NCI-H1930 (cell line): ENCODE data around the gene RXRB.
A peak's percentile ranks its signal among the peaks of the same experiment; 100 is the strongest.

Source experiments
- DNase-seq, 2 experiments: peaks; one replicate each; lab custom pipeline; 2025; lab: John Stamatoyannopoulos, UW

RXRB gene

DNA sequence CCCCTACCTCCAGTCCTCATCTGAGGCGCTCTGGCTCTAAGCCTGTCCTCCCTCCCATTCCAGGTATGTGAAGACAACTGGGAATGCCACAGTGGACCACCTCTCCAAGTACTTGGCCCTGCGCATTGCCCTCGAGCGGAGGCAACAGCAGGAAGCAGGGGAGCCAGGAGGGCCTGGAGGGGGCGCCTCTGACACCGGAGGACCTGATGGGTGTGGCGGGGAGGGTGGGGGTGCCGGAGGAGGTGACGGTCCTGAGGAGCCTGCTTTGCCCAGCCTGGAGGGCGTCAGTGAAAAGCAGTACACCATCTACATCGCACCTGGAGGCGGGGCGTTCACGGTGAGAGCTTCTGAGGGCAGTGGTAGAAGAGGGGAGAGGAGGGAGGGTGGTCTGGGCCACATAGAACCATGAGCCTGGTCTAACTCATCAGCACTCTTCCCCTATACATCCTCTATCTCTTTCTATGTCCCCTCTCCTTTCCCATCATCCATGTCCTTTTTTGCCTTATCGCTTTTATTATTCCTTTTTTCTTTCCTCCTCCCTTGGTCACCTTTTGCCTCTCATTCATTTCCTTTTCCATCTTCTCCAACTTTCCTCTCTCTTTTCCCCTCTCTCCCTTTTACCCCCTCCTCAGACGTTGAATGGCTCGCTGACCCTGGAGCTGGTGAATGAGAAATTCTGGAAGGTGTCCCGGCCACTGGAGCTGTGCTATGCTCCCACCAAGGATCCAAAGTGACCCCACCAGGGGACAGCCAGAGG lies 11.4 kb upstream of the RXRB start:
- no peak for DNase-seq

- DNase-seq, result no peak
Observed at GRCh38 chr6:33211136-33211535, 10.7 kb upstream of the RXRB start.

DNA sequence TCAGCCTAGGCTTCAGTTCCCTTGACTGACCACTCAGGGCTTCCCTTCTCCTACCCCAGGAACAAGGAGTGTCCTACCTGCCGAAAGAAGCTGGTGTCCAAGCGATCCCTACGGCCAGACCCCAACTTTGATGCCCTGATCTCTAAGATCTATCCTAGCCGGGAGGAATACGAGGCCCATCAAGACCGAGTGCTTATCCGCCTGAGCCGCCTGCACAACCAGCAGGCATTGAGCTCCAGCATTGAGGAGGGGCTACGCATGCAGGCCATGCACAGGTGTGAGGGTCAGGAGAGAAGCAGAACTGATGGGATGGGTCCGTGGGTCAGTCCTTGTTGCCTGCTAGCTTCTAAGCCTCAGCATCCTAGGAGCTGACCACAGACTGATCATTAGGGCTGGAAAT lies 9.4 kb upstream of the RXRB start:
- DNase-seq, result no peak

DNA sequence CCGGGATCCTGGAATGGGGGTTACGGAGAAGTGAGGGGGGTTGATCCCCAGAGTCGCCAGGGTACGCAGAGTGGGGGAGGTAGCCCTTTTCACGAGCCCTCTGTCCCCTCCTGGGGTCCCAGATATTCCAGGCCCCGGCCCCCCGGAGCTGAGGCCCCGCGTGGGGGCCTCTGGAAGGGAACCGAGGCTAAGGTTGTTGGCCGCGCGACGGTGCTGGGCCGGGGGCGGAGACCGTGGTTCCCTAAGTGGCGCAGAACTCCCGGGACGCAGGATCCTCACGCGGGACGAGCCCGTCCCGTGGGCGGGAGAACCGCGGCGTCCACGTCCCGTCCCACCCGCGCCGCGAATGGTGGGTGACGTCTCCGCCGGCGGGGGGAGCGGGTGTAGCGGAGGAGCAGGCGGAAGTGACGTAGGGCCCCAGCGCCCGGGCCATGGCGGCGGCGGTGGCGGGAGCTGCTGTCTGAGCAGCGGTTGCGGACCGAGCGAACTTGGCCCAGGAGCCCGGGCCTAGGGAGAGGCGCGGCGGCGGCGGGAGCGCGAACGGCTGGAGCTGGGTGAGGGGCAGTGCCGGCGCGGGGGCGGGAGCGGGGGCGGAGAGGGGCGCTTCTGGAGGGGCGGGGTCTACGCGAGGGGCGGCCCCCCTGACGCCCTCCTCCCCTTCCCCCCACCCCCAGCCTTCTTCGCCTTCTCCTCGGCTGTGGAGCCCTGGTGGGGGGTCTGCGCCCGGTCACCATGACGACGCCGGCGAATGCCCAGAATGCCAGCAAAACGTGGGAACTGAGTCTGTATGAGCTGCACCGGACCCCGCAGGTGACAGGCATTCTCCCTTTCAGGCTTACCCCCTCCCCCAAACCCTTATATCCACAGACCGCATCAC lies 7.9 kb upstream of the RXRB start, which contains the start of gene RING1:
Gene RING1, plus strand, starts transcription at position 410 of the 877 bp plus-strand sequence. Its CDS starts 323 bp downstream, at position 733.
- peak; percentile 55 to 60 for DNase-seq

DNA sequence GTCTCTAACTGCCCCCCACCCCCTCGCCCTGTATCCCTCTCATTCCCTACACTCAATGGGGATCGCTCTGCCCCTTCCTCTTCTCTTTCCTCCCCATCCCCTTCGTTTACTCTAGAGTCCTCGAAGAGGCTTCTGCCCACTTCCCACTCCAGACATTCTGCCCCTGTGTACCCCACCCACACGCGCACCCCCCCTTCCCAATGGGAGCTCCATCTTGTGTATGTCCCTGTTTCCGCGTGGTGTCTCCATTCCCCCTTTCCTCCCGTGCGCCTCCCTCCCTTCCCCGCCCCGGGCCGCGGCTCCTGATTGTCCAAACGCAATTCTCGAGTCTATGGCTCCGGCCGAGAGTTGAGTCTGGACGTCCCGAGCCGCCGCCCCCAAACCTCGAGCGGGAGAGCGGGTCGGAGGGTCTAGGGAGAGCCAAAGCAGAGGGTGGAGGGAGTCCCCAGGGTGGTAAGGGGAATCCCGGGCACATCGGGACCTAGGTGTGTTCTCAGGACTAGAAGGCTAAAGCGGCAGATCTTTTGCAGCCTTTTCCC lies 7.2 kb upstream of the RXRB start:
- DNase-seq, result no peak

GRCh38 chr6:33206864-33207551 lies 6.5 kb upstream of the RXRB start:
- DNase-seq, result no peak

GRCh38 chr6:33206027-33206863 lies 5.8 kb upstream of the RXRB start:
- no peak for DNase-seq

GRCh38 chr6:33205191-33206026 lies 4.9 kb upstream of the RXRB start:
- DNase-seq, result no peak

DNA sequence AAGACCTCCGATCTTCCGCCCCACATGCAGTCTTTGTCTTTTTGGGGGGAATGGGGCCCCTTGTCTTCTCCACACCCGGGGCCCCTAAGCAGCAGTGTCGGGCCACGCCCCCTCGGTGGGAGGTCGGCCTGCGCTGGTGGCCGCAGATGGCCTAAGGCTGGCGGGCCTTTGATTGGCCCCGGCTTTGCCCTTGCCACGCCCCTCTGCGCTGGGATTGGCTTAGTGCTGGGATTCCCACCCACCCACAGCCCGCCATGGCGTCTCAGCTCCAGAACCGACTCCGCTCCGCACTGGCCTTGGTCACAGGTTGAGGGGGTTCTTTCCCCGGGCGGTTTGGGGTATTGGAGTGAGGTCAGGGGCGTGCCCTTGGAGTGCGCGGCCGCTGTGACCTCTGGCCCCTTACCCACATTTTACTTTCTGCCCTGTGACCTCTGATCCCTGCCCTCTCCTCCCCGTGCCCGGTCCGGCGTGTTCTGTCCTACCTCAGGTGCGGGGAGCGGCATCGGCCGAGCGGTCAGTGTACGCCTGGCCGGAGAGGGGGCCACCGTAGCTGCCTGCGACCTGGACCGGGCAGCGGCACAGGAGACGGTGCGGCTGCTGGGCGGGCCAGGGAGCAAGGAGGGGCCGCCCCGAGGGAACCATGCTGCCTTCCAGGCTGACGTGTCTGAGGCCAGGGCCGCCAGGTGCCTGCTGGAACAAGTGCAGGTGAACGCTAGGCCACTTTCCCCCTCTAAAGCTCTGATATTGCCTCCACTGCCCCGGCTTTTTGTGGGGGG lies 4.1 kb upstream of the RXRB start, which contains the start of gene HSD17B8:
Gene HSD17B8, plus strand, starts transcription at position 241 of the 776 bp plus-strand sequence. Its CDS starts 14 bp downstream, at position 255.
- peak; percentile 62 to 85 for DNase-seq

GRCh38 chr6:33204165-33204414 lies 3.6 kb upstream of the RXRB start:
- no peak for DNase-seq

GRCh38 chr6:33203443-33204164 lies 3.1 kb upstream of the RXRB start:
- no peak for DNase-seq

- DNase-seq, result no peak
Observed at GRCh38 chr6:33202799-33203198, 2.3 kb upstream of the RXRB start.

GRCh38 chr6:33201935-33202334 lies 1.5 kb upstream of the RXRB start:
- DNase-seq, result no peak

- no peak for DNase-seq
Observed at GRCh38 chr6:33201147-33201545, 681 bp upstream of the RXRB start.

DNA sequence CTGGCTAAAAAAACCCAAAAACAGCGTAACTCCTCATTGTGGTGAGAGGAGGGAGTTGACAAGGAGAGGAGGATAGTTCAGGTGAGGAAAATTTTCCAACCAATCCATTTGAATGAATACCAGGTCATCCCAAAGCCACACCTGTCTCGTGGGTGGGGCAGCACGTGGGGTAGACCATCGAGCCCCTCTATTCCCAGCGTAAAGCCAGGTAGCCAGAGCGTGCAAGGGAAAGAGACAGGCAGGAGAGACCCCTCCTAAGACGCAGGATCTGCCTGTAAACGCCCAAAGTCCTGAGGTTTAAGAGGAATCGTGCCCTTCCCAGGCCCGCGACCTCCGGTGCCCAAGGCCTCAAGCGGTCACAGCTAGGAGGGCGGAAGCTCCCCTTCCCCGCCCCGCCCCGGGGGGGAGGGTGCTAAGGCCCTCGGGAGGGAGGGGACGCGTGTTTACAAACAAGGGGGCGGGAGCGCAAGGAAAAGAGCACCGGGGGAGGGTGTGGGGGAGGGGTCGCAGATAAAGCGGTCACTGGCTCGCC lies 712 bp downstream of the RXRB start:
- DNase-seq, result peak in 1 of 2 experiments; percentile 76

DNA sequence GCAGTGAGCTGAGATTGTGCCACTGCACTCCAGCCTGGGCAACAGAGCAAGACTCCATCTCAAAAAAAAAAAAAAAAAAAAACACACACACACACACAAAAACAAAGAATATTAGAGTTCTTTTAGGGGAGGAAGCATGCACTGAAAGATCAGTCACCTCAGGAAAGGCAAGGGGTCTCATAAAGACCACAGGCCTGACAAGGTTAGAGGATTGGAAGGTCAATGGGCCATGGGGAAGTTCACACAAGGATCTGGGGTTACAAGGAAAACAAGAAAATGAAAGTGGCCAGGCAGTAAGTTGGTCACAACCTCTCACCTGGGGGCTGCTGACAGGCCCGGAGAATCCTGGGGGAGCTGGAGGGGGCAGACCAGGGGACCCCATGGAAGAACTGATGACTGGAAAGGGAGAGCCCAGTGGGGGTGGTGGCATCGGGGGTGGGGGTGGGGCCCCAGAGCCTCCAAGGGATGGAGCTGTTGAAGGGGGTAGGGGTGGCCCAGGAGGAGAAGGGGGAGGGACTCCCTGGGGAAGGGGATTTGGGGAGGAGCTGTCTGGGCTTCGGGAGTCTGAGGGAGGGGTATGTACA lies 1.5 kb downstream of the RXRB start:
- no peak for DNase-seq

GRCh38 chr6:33198159-33198852 lies 2.2 kb downstream of the RXRB start:
- no peak for DNase-seq
